Right atrium auricular region (tissue), 2 donors: ENCODE data around the gene MFSD12. TPM values are rescaled to one million over a fixed set of nuclear protein-coding genes. Genes with fewer than 3 reads are reported as not detected.

ENCODE experiments used
- DNase-seq: peaks from one replicate; pipeline ENCODE4 v3.0.0-alpha.2; 2019; ENCODE audit warnings: low spot score
- H3K27ac ChIP-seq, 2 donors: fragments of 200-600 bp; sonication (generic); 1 replicate in 1 of 2; 2 replicates in 1 of 2; pipeline ENCODE4 v1.5.1; 2016 to 2019
- H3K27me3 ChIP-seq, 2 donors: fragments of 200-600 bp; sonication (generic); one replicate each; pipeline versions ENCODE4 v1.5.1 to v1.6.0; 2017 to 2019
- H3K36me3 ChIP-seq: fragments of 200-600 bp; sonication (generic); one replicate; pipeline ENCODE4 v1.5.1; 2016
- H3K4me1 ChIP-seq, 2 donors: fragments of 200-600 bp; sonication (generic); one replicate each; pipeline versions ENCODE4 v1.5.1 to v1.6.0; 2017 to 2019
- H3K4me3 ChIP-seq, 2 donors: fragments of 200-600 bp; sonication (generic); 1 replicate in 1 of 2; 2 replicates in 1 of 2; pipeline ENCODE4 v1.5.1; 2017 to 2019; ENCODE audit warnings: mild to moderate bottlenecking in 1 of 2, moderate library complexity in 1 of 2
- H3K9me3 ChIP-seq, 2 donors: fragments of 200-600 bp; sonication (generic); one replicate each; pipeline ENCODE4 v1.5.1; 2019
- CTCF ChIP-seq, 2 donors: fragments of 200-600 bp; sonication (generic); IDR thresholded peaks; one replicate each; pipeline ENCODE4 v1.5.1; 2019; ENCODE audit warnings: antibody characterized with exemption in 2 of 2
- total RNA-seq, 2 donors: library from RNA; depleted of rRNA; stranded (reverse); fragments of >200 nt; gene quantifications; one replicate each; pipeline ENCODE4 v1.1.0, GENCODE V29; 2016

MFSD12 gene
- total RNA-seq, 2 donors from 2014 or later = 15.8 to 35.4 TPM

GRCh38 chr19:3604987-3605343 lies 47.6 kb upstream of the MFSD12 start:
- H3K36me3 ChIP-seq = no peaks in the 10 kb centered on the region
- no peak for DNase-seq
- peaks cover 0 to 59% of the 10 kb centered on the region in 2 donors for H3K4me1 ChIP-seq
- TF ChIP-seq CTCF (IDR thresholded peaks at IDR 0.05) = no peak
- H3K27ac ChIP-seq = no peak overlapping the region
- H3K4me3 ChIP-seq = no peak overlapping the region
- H3K27me3 ChIP-seq = no peaks in the 10 kb centered on the region
- H3K9me3 ChIP-seq = no peaks in the 10 kb centered on the region

DNA sequence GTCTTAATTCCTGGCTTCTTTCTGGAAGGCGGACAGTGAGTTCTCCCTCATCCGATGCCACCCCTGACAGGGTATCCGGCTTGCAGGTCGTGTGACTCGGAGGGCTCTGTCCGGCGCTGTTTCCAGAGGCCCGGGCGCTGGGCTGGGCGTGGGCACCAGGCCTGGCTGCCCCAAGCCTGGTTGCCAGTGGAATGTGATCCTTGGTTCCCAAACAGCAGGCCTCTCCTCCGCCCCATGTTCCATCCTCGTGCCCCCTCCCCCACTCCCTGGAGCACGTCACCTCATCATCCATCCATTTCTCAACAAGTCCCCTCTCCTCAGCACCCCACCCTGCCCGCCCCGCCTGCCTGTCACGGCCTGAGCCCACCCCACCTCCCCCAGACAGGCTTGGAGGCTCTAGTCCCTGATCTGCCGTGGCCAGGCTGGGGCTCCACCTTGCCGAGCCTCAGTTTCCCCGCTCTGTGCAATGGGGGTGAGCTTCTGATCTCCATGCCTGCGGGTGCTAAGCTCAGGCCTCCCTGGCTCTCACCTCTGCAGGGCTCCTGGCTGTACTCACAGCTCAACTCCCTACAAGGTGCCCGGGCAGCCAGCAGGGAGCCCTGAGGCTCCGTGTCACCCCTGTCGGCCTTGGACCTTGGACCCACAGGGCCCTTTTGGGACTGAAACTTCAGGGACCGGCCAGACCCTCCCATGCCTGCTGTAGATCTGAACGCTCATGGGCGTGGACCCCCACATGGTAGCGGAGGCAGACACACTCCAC lies 47.0 kb upstream of the MFSD12 start:
- Histone ChIP-seq H3K4me1 (peaks cover 0 to 55% of the 10 kb centered on the region in 2 donors), H3K9me3 (no peaks in the 10 kb centered on the region), H3K27ac (no peak overlapping the region), H3K27me3 (no peaks in the 10 kb centered on the region), H3K36me3 (no peaks in the 10 kb centered on the region), H3K4me3 (no peak overlapping the region)
- no peak for TF ChIP-seq CTCF (IDR thresholded peaks at IDR 0.05)
- no peak for DNase-seq

DNA sequence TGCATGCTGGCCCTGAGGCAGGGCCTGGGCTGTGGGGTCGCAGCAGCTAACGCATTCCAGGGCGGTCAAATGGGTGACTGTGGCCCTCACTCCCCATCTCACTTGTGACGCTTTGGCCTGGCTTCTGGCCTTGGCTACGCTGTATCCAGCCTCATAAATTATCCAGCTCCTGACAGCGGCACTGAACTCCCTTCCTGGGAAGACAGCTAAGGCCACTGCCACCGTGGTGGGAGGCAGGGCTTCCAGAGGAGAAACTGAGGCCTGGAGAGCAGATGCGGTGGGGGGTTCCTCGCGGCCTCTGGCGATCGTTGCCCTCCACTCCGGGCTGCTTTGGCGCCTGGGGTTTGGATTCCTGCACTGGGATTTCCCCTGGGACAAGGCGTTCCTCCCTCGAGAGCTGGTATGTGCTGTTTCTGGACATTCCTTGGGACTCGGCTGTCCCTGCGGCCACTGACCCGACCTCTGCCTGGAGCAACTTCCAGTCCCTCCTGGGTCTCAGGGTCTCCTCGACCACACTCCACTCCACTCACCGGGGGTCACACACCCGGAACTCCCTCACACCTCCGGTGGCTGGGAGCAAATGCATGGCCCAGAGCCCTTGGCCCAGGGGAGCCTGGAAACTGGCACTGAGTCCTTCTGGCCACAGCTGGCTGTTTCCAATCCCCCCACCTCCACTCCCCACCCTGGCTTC lies 45.9 kb upstream of the MFSD12 start:
- H3K27ac ChIP-seq = no peak overlapping the region
- DNase-seq = no peak
- no peaks in the 10 kb centered on the region for H3K27me3 ChIP-seq
- no peaks in the 10 kb centered on the region for H3K9me3 ChIP-seq
- no peak overlapping the region for H3K4me3 ChIP-seq
- H3K4me1 ChIP-seq = peaks cover 0 to 43% of the 10 kb centered on the region in 2 donors
- no peaks in the 10 kb centered on the region for H3K36me3 ChIP-seq
- TF ChIP-seq CTCF (IDR thresholded peaks at IDR 0.05) = no peak

DNA sequence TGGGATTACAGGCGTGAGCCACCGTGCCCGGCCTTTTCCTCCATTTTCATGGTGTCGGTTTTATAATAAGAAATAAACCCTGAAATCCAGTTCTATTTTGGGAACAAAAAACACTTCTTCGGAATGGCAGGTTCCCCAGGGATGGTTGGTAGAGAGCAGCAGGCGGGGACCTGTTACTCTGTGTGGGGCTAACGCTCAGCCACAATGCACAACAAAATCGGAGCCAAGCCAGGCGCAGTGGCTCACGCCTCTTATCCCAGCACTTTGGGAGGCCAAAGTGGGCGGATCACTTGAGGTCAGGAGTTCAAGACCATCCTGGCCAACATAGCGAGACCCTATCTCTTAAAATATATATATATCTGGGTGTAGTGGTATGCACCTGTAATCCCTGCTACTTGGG lies 43.6 kb upstream of the MFSD12 start:
- Histone ChIP-seq H3K9me3 (no peaks in the 10 kb centered on the region), H3K36me3 (no peaks in the 10 kb centered on the region), H3K4me1 (peaks cover 0 to 21% of the 10 kb centered on the region in 2 donors), H3K27ac (no peak overlapping the region), H3K4me3 (no peak overlapping the region), H3K27me3 (no peaks in the 10 kb centered on the region)
- no peak for DNase-seq
- TF ChIP-seq CTCF (IDR thresholded peaks at IDR 0.05) = no peak

- peaks cover 0 to 11% of the 10 kb centered on the region in 2 donors for H3K4me1 ChIP-seq
- no peaks in the 10 kb centered on the region for H3K36me3 ChIP-seq
- H3K27me3 ChIP-seq = no peaks in the 10 kb centered on the region
- H3K9me3 ChIP-seq = no peaks in the 10 kb centered on the region
- DNase-seq = no peak
- TF ChIP-seq CTCF (IDR thresholded peaks at IDR 0.05) = no peak
- no peak overlapping the region for H3K4me3 ChIP-seq
- H3K27ac ChIP-seq = no peak overlapping the region
Measured at GRCh38 chr19:3599776-3600187, 42.4 kb upstream of the MFSD12 start.
